Gastrocnemius medialis (tissue), 4 donors: ENCODE measurements around the gene TMEM167A.

Experiments
- POLR2A ChIP-seq, 2 donors: fragments of 450-650 bp; IDR thresholded peaks; one replicate each; pipeline ENCODE4 v1.6.1; 2017; ENCODE audit warnings: antibody characterized with exemption in 2 of 2, mild to moderate bottlenecking in 2 of 2, moderate library complexity in 2 of 2
- TF ChIP-seq, protein P1 (sequence below), 5 experiments: fragments of 450-650 bp in 3 of 5; fragments of 200-600 bp in 2 of 5; sonication (generic) in 2 of 5; IDR thresholded peaks in 4 of 5; conservative IDR thresholded peaks in 1 of 5; 1 replicate in 4 of 5; 2 replicates in 1 of 5; pipeline ENCODE4 v1.5.1; 2016 to 2019; ENCODE audit warnings: antibody characterized with exemption in 5 of 5, mild to moderate bottlenecking in 3 of 5, moderate library complexity in 3 of 5

- TF ChIP-seq, protein P1, sequence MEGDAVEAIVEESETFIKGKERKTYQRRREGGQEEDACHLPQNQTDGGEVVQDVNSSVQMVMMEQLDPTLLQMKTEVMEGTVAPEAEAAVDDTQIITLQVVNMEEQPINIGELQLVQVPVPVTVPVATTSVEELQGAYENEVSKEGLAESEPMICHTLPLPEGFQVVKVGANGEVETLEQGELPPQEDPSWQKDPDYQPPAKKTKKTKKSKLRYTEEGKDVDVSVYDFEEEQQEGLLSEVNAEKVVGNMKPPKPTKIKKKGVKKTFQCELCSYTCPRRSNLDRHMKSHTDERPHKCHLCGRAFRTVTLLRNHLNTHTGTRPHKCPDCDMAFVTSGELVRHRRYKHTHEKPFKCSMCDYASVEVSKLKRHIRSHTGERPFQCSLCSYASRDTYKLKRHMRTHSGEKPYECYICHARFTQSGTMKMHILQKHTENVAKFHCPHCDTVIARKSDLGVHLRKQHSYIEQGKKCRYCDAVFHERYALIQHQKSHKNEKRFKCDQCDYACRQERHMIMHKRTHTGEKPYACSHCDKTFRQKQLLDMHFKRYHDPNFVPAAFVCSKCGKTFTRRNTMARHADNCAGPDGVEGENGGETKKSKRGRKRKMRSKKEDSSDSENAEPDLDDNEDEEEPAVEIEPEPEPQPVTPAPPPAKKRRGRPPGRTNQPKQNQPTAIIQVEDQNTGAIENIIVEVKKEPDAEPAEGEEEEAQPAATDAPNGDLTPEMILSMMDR (IDR thresholded peaks at IDR 0.05 in 4 of 5, conservative IDR thresholded peaks at IDR 0.05 in 1 of 5) = no peak
- no peak for TF ChIP-seq POLR2A (IDR thresholded peaks at IDR 0.05)
Measured at GRCh38 chr5:83048277-83048676, 28.9 kb downstream of the TMEM167A start.
